HG03159 (cell line): ENCODE data around the gene TMC4.

Experiments
- ATAC-seq: cut with Tn5 transposase; IDR thresholded peaks from one replicate; pipeline ENCODE4 v1.9.1; 2021; ENCODE audit warnings: mild to moderate bottlenecking, moderate library complexity; ENCODE audit not compliant: unreplicated experiment

TMC4 gene

GRCh38 chr19:54156953-54157352 is 16.0 kb downstream of the TMC4 start:
- no peak for ATAC-seq

GRCh38 chr19:54156490-54156889 is 16.5 kb downstream of the TMC4 start:
- ATAC-seq = no peak

- ATAC-seq = no peak
These were observed 17.3 kb downstream of the TMC4 start for GRCh38 chr19:54155694-54156093.

GRCh38 chr19:54154603-54155345 is 18.2 kb downstream of the TMC4 start:
- no peak for ATAC-seq

- ATAC-seq = no peak
These were observed 19.1 kb downstream of the TMC4 start for GRCh38 chr19:54153731-54154326.

- no peak for ATAC-seq
These were observed 20.0 kb downstream of the TMC4 start for GRCh38 chr19:54152878-54153524.

GRCh38 chr19:54152267-54152666 is 20.7 kb downstream of the TMC4 start:
- no peak for ATAC-seq

GRCh38 chr19:54151362-54152035 is 21.5 kb downstream of the TMC4 start:
- ATAC-seq = no peak

- ATAC-seq = no peak
These were observed 23.7 kb downstream of the TMC4 start for GRCh38 chr19:54149021-54149812.

- ATAC-seq = no peak
These were observed 24.8 kb downstream of the TMC4 start for GRCh38 chr19:54148158-54148557.

GRCh38 chr19:54147676-54148075 is 25.3 kb downstream of the TMC4 start:
- ATAC-seq = no peak

GRCh38 chr19:54145541-54146158 is 27.3 kb downstream of the TMC4 start:
- no peak for ATAC-seq

GRCh38 chr19:54142166-54142780 is 30.7 kb downstream of the TMC4 start:
- no peak for ATAC-seq

- no peak for ATAC-seq
These were observed 31.6 kb downstream of the TMC4 start for GRCh38 chr19:54141356-54141755.

- no peak for ATAC-seq
These were observed 34.3 kb downstream of the TMC4 start for GRCh38 chr19:54138489-54139256.

- ATAC-seq = no peak
These were observed 35.1 kb downstream of the TMC4 start, which contains the start of gene CNOT3 for GRCh38 chr19:54137699-54138488. TSS of gene CNOT3 (plus strand) at chr19:54137762. CDS start at chr19:54142979, 5,217 bp downstream.

GRCh38 chr19:54136864-54137698 is 35.9 kb downstream of the TMC4 start:
- ATAC-seq = peak; percentile 79
